ENCODE data around the gene MYO1E.

- no peak for TF ChIP-seq CTCF (IDR thresholded peaks at IDR 0.05)
- no peak for TF ChIP-seq POLR2A (IDR thresholded peaks at IDR 0.05)
- TF ChIP-seq EP300 (IDR thresholded peaks at IDR 0.05): no peak
These were observed 261.4 kb downstream of the MYO1E start for GRCh38 chr15:59111251-59111650.
